GM19193 (cell line): ENCODE data around the gene OR1A1.

Experiments used
- POLR2A ChIP-seq: IDR thresholded peaks from 4 replicates; pipeline ENCODE4 v1.6.1; 2011; ENCODE audit not compliant: insufficient read depth, insufficient read length; ENCODE audit errors: extremely low read depth

Gene OR1A1

DNA sequence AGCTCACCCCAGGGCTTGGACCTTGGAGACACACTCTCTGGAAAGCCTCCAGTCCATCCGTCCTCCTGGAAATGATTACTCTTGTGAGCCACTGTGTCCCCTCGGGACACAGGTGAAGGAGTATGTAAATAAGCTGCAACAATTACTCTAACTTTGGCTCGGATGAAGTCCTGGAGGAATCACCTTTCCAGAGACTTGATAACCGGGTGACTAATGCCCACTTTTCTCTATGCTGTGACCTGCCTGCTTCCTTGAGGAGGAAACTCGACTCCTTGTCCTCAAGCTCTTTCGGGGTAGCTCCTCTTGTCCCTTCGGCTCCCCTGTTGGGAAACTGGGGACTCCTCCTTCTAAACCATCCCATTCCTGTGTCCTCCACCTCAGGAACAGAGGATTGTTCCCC, at the start of gene OR1A1:
Gene OR1A1 (plus strand): TSS at position 301 of the 400 bp plus-strand sequence. CDS start 7,954 bp downstream, outside the sequence.
- no peak for TF ChIP-seq POLR2A

- no peak for TF ChIP-seq POLR2A
These were observed 39.9 kb upstream of the OR1A1 start for GRCh38 chr17:3167574-3167973.

DNA sequence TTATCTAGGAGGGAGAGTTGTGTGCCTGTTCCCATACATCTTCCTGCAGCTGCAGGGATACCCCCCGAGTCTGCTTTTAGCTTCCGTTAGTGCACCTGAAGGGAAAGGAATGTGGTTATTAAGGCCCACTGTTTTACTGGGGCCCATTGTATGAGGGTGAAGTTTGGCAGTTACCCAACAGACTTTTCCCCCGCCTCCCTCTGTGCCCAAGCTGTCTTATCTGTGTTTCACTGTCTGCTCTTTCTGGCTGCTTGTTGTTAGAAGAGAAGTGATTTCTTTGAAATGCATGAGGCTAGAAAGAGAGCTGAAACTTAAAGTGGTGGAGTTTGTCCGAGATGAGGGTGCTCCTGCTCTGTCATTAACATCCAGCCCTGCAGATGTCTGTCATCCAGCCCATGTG, 17.5 kb upstream of the OR1A1 start:
- TF ChIP-seq POLR2A: no peak

DNA sequence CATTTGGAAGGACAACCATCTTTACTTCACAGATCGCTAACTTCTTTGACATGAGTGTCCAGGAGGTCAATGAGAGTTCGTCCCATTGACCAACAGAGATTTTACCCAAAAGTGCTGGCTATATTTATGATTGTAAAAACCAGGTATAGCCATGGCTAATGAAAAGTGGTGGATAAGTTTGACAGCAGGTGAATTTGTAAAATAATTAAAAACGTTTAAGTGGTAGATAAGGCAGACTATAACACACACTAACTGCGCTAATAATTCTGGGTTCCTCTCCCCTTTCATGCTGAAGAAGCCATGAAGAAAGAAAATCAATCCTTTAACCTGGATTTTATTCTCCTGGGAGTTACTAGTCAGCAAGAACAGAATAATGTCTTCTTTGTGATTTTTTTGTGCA, 10.2 kb upstream of the OR1A1 start, which contains the start of gene OR1A2:
Gene OR1A2 (plus strand): TSS at position 301 of the 400 bp plus-strand sequence. CDS start 0 bp downstream, at position 301.
- TF ChIP-seq POLR2A: no peak

DNA sequence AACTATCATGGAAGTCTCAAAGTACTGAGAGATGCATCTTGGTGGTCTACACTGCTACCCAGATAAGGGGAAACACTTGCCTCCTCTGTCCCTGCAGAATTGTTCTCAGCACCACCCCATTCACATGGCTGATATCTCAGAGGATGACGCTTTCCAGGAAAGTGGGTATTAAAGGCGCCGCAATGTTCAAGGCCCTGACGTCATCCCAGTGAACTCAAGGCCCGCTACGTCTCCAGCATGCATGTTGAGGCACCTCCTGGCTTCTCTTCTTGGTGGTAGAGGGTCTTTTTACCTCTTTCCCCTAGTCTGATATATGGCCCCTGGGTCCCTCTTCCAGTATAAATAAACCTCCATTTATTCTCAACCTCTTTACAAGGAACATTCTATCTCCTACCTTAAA, 1.0 kb downstream of the OR1A1 start:
- TF ChIP-seq POLR2A: no peak

GRCh38 chr17:3213001-3213400, 5.5 kb downstream of the OR1A1 start:
- no peak for TF ChIP-seq POLR2A

GRCh38 chr17:3213587-3213986, 6.1 kb downstream of the OR1A1 start:
- no peak for TF ChIP-seq POLR2A

- TF ChIP-seq POLR2A: no peak
These were observed 14.4 kb downstream of the OR1A1 start for GRCh38 chr17:3221850-3222249.

DNA sequence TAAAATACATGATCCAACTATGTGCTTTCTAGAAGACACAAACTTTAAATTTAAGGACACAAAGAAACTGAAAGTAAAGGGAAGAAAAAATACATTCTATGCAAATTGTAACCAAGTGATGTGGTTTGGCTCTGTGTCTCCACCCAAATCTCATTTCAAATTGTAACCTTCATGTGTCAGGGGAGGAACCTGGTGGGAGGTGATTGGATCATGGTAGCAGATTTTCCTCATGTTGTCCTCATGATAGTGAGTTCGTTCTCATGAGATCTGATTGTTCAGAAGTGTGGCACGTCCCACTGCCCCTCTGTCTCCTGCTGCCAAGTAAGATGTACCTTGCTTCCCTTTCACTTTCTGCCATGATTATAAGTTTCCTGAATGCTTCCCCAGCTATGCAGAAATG, 15.0 kb downstream of the OR1A1 start:
- no peak for TF ChIP-seq POLR2A

DNA sequence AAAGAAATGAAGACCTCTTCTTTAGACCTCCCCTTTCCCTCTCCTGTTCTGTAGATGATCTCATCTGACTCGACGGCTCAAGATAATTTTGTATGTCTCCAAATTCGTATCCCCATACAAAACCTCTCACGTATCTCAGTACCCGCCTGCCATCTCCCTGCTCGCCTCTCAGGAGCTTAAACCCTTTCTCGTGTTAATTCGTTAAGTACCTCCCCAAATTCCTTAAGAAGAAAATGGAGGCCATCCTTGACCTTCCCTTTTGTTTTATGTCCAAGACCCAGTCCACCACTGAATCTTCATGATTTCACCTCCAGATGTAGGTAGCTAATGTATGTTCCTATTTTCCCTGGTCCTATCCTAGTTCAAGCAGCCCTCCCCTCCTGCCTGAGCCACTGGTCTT, 49.1 kb downstream of the OR1A1 start:
- TF ChIP-seq POLR2A: no peak

GRCh38 chr17:3260163-3260562, 52.7 kb downstream of the OR1A1 start:
- no peak for TF ChIP-seq POLR2A

DNA sequence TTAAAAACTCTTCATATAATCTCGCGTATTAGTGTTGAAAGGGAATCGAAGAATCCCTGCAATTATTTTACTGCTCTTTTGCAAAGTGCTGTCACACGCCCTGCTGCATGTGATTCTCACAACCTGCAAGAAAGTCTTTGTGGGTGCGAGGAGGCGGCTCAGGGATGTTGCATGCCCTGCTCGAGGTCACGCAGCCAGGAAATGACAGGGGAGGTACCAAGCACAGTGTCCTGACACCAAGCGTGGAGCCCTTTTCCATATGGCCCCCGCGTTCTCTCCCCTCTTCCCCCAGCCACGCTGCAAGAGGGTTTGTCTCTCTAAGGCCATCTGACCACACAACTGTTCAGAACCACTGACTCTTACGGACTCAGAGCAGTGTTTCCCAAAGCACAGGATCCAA, 53.1 kb downstream of the OR1A1 start:
- no peak for TF ChIP-seq POLR2A
